ENCODE results near the gene OS9. TPM values are rescaled to one million over a fixed set of nuclear protein-coding genes. Genes with fewer than 3 reads are reported as not detected.

The OS9 gene
- total and polyA plus RNA-seq, 2 donors (not counting 3 experiments of a cell fraction or from before 2014, with no cell fraction given), result 212 to 561 TPM

DNA sequence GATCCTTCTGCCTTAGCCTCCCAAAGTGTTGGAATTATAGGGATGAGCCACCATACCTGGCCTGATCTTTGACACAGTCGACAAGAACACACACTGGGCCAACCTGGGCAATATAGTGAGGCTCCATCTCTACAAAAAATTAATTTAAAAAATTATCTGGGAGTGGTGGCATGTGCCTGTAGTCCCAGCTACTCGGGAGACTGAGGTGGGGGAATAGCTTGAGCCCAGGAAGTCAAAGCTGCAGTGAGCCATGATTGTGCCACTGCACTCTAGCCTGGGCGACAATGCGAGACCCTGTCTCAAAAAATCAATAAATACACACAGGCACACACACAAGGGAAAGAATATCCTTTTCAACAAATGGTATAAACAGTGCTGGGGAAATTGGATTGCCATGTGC, 6.1 kb upstream of the OS9 start:
- H3K4me2 ChIP-seq (ENCODE audit: insufficient read depth, low read length), result no peak overlapping the region
- no peaks in the 10 kb centered on the region for H3K4me1 ChIP-seq (ENCODE audit: control insufficient read depth, extremely low read depth, insufficient read depth, low read length)
- no peak overlapping the region for H3K4me3 ChIP-seq (replicated peaks in 1 of 3; ENCODE audit: insufficient read depth in 1 of 3, low read depth in 1 of 3, low read length in 3 of 3)
- dilution Hi-C loops (cut with MboI; ENCODE audit: extremely low pct_ligation_motif_present, low sequenced_read_pairs), result no loop called here
- H3K79me2 ChIP-seq (ENCODE audit: control insufficient read depth, insufficient read depth, low read length), result no peaks in the 10 kb centered on the region
- no peaks in the 10 kb centered on the region for H3K9me3 ChIP-seq (replicated peaks; ENCODE audit: control insufficient read depth, insufficient read depth, low read length)
- DNase-seq (ENCODE audit: low read depth, low spot score), result no peak
- no peaks in the 10 kb centered on the region for H3K9me1 ChIP-seq (replicated peaks; ENCODE audit: control insufficient read depth, extremely low read depth, insufficient read depth, low read length)
- H4K20me1 ChIP-seq (replicated peaks; ENCODE audit: control insufficient read depth, extremely low read depth, insufficient read depth, low read length), result no peaks in the 10 kb centered on the region
- H3K27ac ChIP-seq (ENCODE audit: insufficient read depth, low read depth, low read length), result no peak overlapping the region
- TF ChIP-seq EZH2 (IDR thresholded peaks at IDR 0.05; ENCODE audit: borderline replicate concordance, low read depth, low read length, severe bottlenecking) (no peak), POLR2AphosphoS5 (IDR thresholded peaks at IDR 0.05; ENCODE audit: insufficient read depth, low read depth, low read length) (no peak), JUN (IDR thresholded peaks at IDR 0.05; ENCODE audit: borderline replicate concordance, insufficient read depth, insufficient read length, low read depth) (no peak), MYC (IDR thresholded peaks at IDR 0.05; ENCODE audit: low read depth, low read length) (no peak), POLR2A (IDR thresholded peaks at IDR 0.05; ENCODE audit: low read depth, low read length) (no peak), GATA2 (IDR thresholded peaks at IDR 0.05; ENCODE audit: insufficient read depth, insufficient read length, low read depth, low read length) (no peak), FOS (IDR thresholded peaks at IDR 0.05; ENCODE audit: borderline replicate concordance, insufficient read depth, low read length) (no peak)
- TF ChIP-seq, protein P1, sequence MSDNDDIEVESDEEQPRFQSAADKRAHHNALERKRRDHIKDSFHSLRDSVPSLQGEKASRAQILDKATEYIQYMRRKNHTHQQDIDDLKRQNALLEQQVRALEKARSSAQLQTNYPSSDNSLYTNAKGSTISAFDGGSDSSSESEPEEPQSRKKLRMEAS (IDR thresholded peaks at IDR 0.05; ENCODE audit: insufficient read depth, insufficient read length), result no peak
- TF ChIP-seq, protein P2, sequence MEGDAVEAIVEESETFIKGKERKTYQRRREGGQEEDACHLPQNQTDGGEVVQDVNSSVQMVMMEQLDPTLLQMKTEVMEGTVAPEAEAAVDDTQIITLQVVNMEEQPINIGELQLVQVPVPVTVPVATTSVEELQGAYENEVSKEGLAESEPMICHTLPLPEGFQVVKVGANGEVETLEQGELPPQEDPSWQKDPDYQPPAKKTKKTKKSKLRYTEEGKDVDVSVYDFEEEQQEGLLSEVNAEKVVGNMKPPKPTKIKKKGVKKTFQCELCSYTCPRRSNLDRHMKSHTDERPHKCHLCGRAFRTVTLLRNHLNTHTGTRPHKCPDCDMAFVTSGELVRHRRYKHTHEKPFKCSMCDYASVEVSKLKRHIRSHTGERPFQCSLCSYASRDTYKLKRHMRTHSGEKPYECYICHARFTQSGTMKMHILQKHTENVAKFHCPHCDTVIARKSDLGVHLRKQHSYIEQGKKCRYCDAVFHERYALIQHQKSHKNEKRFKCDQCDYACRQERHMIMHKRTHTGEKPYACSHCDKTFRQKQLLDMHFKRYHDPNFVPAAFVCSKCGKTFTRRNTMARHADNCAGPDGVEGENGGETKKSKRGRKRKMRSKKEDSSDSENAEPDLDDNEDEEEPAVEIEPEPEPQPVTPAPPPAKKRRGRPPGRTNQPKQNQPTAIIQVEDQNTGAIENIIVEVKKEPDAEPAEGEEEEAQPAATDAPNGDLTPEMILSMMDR (IDR thresholded peaks at IDR 0.05; ENCODE audit: extremely low read depth in 1 of 2, insufficient read depth in 1 of 2, low read depth in 1 of 2, low read length in 2 of 2), result no peak
- H2AFZ ChIP-seq (ENCODE audit: low read depth, low read length), result no peak overlapping the region
- peaks cover 8 to 26% of the 10 kb centered on the region in 2 experiments for H3K27me3 ChIP-seq (ENCODE audit: control insufficient read depth in 2 of 2, insufficient read depth in 2 of 2, low read length in 2 of 2)
- POLR2A ChIA-PET, result no interaction called here
- no peak overlapping the region for H3K9ac ChIP-seq (replicated peaks; ENCODE audit: extremely low read depth, insufficient read depth, low read length)
- H3K36me3 ChIP-seq (ENCODE audit: control insufficient read depth in 2 of 2, extremely low read depth in 1 of 2, insufficient read depth in 2 of 2, low read length in 2 of 2), result no peaks in the 10 kb centered on the region
- FAIRE-seq, result no peak
- BruUV-seq (replicated peaks), result no TSS peak
- intact Hi-C loops (cut with micrococcal nuclease), result no loop called here
- CTCF ChIA-PET, result no interaction called here
